Mucosa of rectum (tissue), 2 donors: ENCODE measurements around the gene SHPK.

ENCODE experiments used
- H3K27ac ChIP-seq, 2 donors: one replicate each; pipeline ENCODE4 v1.7.0; 2013; ENCODE audit warnings: inconsistent platforms in 2 of 2, low read depth in 2 of 2, low read length in 2 of 2
- H3K27me3 ChIP-seq, 2 donors: one replicate each; pipeline ENCODE4 v1.7.0; 2013; ENCODE audit warnings: low read length in 2 of 2; ENCODE audit not compliant: control insufficient read depth in 2 of 2, insufficient read depth in 2 of 2
- H3K36me3 ChIP-seq, 2 donors: one replicate each; pipeline ENCODE4 v1.7.0; 2013; ENCODE audit warnings: low read length in 2 of 2; ENCODE audit not compliant: control insufficient read depth in 2 of 2, insufficient read depth in 2 of 2
- H3K4me1 ChIP-seq, 2 donors: one replicate each; pipeline ENCODE4 v1.7.0; 2013; ENCODE audit warnings: low read length in 2 of 2, mild to moderate bottlenecking in 1 of 2; ENCODE audit not compliant: control insufficient read depth in 2 of 2, insufficient read depth in 2 of 2
- H3K4me3 ChIP-seq, 2 donors: one replicate each; pipeline ENCODE4 v1.7.0; 2013; ENCODE audit warnings: low read length in 2 of 2
- H3K9ac ChIP-seq, 2 donors: one replicate each; pipeline ENCODE4 v1.7.0; 2013; ENCODE audit warnings: low read length in 2 of 2, low read depth in 1 of 2, mild to moderate bottlenecking in 1 of 2
- H3K9me3 ChIP-seq, 2 donors: one replicate each; pipeline ENCODE4 v1.7.0; 2013; ENCODE audit warnings: low read length in 2 of 2; ENCODE audit not compliant: control insufficient read depth in 2 of 2
- donor health status: healthy.
- donor health status: Normal muscosa, but diverticular disease.

SHPK gene

GRCh38 chr17:3603119-3603869 lies 32.8 kb downstream of the SHPK start:
- Histone ChIP-seq H3K9me3 (no peaks in the 10 kb centered on the region), H3K4me1 (no peaks in the 10 kb centered on the region), H3K27ac (no peak overlapping the region), H3K36me3 (peaks cover 10 to 13% of the 10 kb centered on the region in 2 donors), H3K9ac (no peak overlapping the region), H3K27me3 (no peaks in the 10 kb centered on the region), H3K4me3 (no peak overlapping the region)

GRCh38 chr17:3602499-3602898 lies 33.6 kb downstream of the SHPK start:
- no peak overlapping the region for H3K9ac ChIP-seq
- no peaks in the 10 kb centered on the region for H3K9me3 ChIP-seq
- no peak overlapping the region for H3K4me3 ChIP-seq
- H3K27ac ChIP-seq = no peak overlapping the region
- H3K36me3 ChIP-seq = peaks cover 10 to 12% of the 10 kb centered on the region in 2 donors
- no peaks in the 10 kb centered on the region for H3K4me1 ChIP-seq
- H3K27me3 ChIP-seq = no peaks in the 10 kb centered on the region

GRCh38 chr17:3600529-3601205 lies 35.4 kb downstream of the SHPK start:
- H3K4me1 ChIP-seq = no peaks in the 10 kb centered on the region

GRCh38 chr17:3598078-3598477 lies 38.0 kb downstream of the SHPK start:
- H3K9me3 ChIP-seq = no peaks in the 10 kb centered on the region
- H3K27ac ChIP-seq = no peak overlapping the region
- H3K27me3 ChIP-seq = no peaks in the 10 kb centered on the region
- H3K9ac ChIP-seq = no peak overlapping the region
- H3K4me1 ChIP-seq = no peaks in the 10 kb centered on the region
- H3K4me3 ChIP-seq = no peak overlapping the region
- peaks cover 0 to 5% of the 10 kb centered on the region in 2 donors for H3K36me3 ChIP-seq

More at GRCh38 chr17:3600529-3601205, 35.4 kb downstream of the SHPK start:
- no peak overlapping the region for H3K27ac ChIP-seq
- no peak overlapping the region for H3K9ac ChIP-seq
- no peaks in the 10 kb centered on the region for H3K27me3 ChIP-seq
- no peak overlapping the region for H3K4me3 ChIP-seq
- H3K9me3 ChIP-seq = no peaks in the 10 kb centered on the region
- H3K36me3 ChIP-seq = peaks cover 5 to 8% of the 10 kb centered on the region in 2 donors

GRCh38 chr17:3596804-3597464 lies 39.1 kb downstream of the SHPK start:
- H3K4me1 ChIP-seq = no peaks in the 10 kb centered on the region
- H3K4me3 ChIP-seq = no peak overlapping the region
- H3K36me3 ChIP-seq = peaks cover 0 to 7% of the 10 kb centered on the region in 2 donors
- no peak overlapping the region for H3K9ac ChIP-seq
- no peak overlapping the region for H3K27ac ChIP-seq
- H3K27me3 ChIP-seq = no peaks in the 10 kb centered on the region
- no peaks in the 10 kb centered on the region for H3K9me3 ChIP-seq

- Histone ChIP-seq H3K27me3 (no peaks in the 10 kb centered on the region), H3K4me1 (no peaks in the 10 kb centered on the region), H3K4me3 (no peak overlapping the region), H3K9ac (no peak overlapping the region), H3K9me3 (no peaks in the 10 kb centered on the region), H3K27ac (no peak overlapping the region), H3K36me3 (peaks cover 7 to 13% of the 10 kb centered on the region in 2 donors)
These were observed 41.1 kb downstream of the SHPK start for GRCh38 chr17:3594976-3595375.

GRCh38 chr17:3594051-3594800 lies 41.8 kb downstream of the SHPK start:
- Histone ChIP-seq H3K4me1 (no peaks in the 10 kb centered on the region), H3K27ac (no peak overlapping the region), H3K9ac (no peak overlapping the region), H3K4me3 (no peak overlapping the region), H3K27me3 (no peaks in the 10 kb centered on the region), H3K9me3 (no peaks in the 10 kb centered on the region), H3K36me3 (peaks cover 11 to 19% of the 10 kb centered on the region in 2 donors)

GRCh38 chr17:3593384-3593783 lies 42.7 kb downstream of the SHPK start:
- no peak overlapping the region for H3K4me3 ChIP-seq
- H3K4me1 ChIP-seq = no peaks in the 10 kb centered on the region
- no peaks in the 10 kb centered on the region for H3K27me3 ChIP-seq
- H3K27ac ChIP-seq = no peak overlapping the region
- H3K9ac ChIP-seq = no peak overlapping the region
- H3K9me3 ChIP-seq = no peaks in the 10 kb centered on the region
- H3K36me3 ChIP-seq = peaks cover 11 to 19% of the 10 kb centered on the region in 2 donors

GRCh38 chr17:3592216-3592860 lies 43.7 kb downstream of the SHPK start:
- no peak overlapping the region for H3K27ac ChIP-seq
- no peak overlapping the region for H3K4me3 ChIP-seq
- H3K4me1 ChIP-seq = no peaks in the 10 kb centered on the region
- peaks cover 11 to 25% of the 10 kb centered on the region in 2 donors for H3K36me3 ChIP-seq
- H3K27me3 ChIP-seq = no peaks in the 10 kb centered on the region
- no peak overlapping the region for H3K9ac ChIP-seq
- H3K9me3 ChIP-seq = no peaks in the 10 kb centered on the region
